IPS-20b (cell line): Measurements from ENCODE around the gene FXYD4.
"Not testable (repeated sequence)": the region's sequence is repeated elsewhere in the genome, so short reads cannot be mapped to it uniquely, and the experiment has no call there.

Experiments
- H3K27ac ChIP-seq: one replicate; pipeline ENCODE4 v1.5.1; 2013; ENCODE audit warnings: low read length
- H3K27me3 ChIP-seq: 2 replicates; pipeline ENCODE4 v1.6.1; 2013; ENCODE audit warnings: mild to moderate bottlenecking, low read length, inconsistent platforms; ENCODE audit not compliant: insufficient read depth
- H3K36me3 ChIP-seq: 2 replicates; pipeline ENCODE4 v1.6.1; 2013; ENCODE audit warnings: low read depth, mild to moderate bottlenecking, inconsistent platforms, low read length, moderate library complexity; ENCODE audit not compliant: insufficient read depth
- H3K4me1 ChIP-seq: 2 replicates; pipeline ENCODE4 v1.6.1; 2013; ENCODE audit warnings: mild to moderate bottlenecking, control low read depth, inconsistent platforms, low read length, moderate library complexity; ENCODE audit not compliant: insufficient read depth
- H3K4me3 ChIP-seq: 2 replicates; pipeline ENCODE4 v1.5.1; 2013; ENCODE audit warnings: mild to moderate bottlenecking, low read length, inconsistent platforms
- H3K9ac ChIP-seq: 2 replicates; pipeline ENCODE4 v1.6.1; 2013; ENCODE audit warnings: low read depth, mild to moderate bottlenecking, inconsistent platforms, low read length, moderate library complexity
- H3K9me3 ChIP-seq: 2 replicates; pipeline ENCODE4 v1.6.1; 2013; ENCODE audit warnings: mild to moderate bottlenecking, low read depth, low read length, inconsistent platforms; ENCODE audit not compliant: insufficient read depth

The FXYD4 gene

GRCh38 chr10:43392748-43393147 is 21.3 kb downstream of the FXYD4 start:
- H3K9ac ChIP-seq = no peak overlapping the region

GRCh38 chr10:43393186-43393585 is 21.8 kb downstream of the FXYD4 start:
- not testable (repeated sequence) for H3K9me3 ChIP-seq, H3K27me3 ChIP-seq, H3K4me3 ChIP-seq, H3K9ac ChIP-seq, H3K27ac ChIP-seq
- peaks cover 75% of the 10 kb centered on the region for H3K36me3 ChIP-seq
- peaks cover 12% of the 10 kb centered on the region for H3K4me1 ChIP-seq

More at GRCh38 chr10:43392748-43393147, 21.3 kb downstream of the FXYD4 start:
- Histone ChIP-seq H3K27me3 (no peaks in the 10 kb centered on the region), H3K4me3 (no peak overlapping the region), H3K4me1 (peaks cover 12% of the 10 kb centered on the region), H3K9me3 (no peaks in the 10 kb centered on the region), H3K36me3 (peaks cover 80% of the 10 kb centered on the region), H3K27ac (no peak overlapping the region)

DNA sequence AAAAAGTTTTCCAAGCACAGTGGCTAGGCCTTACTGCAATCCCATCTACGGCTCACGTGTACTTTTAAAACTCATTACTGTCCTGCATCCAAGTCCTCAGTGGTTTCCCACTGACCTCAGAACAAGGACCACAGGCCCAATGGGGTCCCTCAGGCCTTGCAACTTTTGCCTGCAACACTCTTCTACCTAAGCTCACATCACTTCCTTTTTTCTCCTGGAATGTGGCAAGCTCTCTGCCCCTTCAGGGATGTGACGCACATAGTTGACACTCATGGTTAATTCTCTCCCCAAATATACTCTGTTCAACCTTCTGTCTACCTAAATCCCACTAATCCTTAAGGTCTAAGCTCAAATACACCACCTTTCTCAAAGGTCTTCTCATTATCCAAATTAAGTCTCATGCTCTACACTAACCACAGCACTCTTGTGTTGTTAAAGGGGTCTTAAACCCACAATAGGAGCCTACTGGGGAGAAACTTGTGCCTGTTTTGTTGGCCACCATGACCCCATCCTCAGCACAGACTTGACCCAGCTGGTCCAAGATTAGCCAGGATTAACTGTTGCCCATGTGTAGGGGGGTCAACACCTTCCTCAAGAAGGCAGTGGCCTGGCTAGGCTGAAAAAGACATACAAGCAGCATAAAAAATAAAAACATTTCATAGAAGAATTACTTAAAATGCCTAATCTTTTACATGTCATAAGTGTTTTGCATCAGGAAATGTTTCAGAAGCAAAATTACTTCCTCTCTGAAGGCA is 22.3 kb downstream of the FXYD4 start:
- H3K27ac ChIP-seq = no peak overlapping the region
- H3K36me3 ChIP-seq = peaks cover 73% of the 10 kb centered on the region
- no peaks in the 10 kb centered on the region for H3K9me3 ChIP-seq
- peak overlapping the region; percentile 90; the same call in 1 of the 2 replicates for H3K4me3 ChIP-seq
- H3K27me3 ChIP-seq = no peaks in the 10 kb centered on the region
- peak overlapping the region; percentile 98; the same call in 1 of the 2 replicates for H3K9ac ChIP-seq
- H3K4me1 ChIP-seq = peaks cover 12% of the 10 kb centered on the region

GRCh38 chr10:43394868-43395267 is 23.4 kb downstream of the FXYD4 start:
- Histone ChIP-seq H3K4me1 (peaks cover 21% of the 10 kb centered on the region), H3K4me3 (peak overlapping the region; percentile 90), H3K27ac (peak overlapping the region; percentile 84), H3K27me3 (no peaks in the 10 kb centered on the region), H3K9ac (peak overlapping the region; percentile 98; the same call in 1 of the 2 replicates), H3K9me3 (no peaks in the 10 kb centered on the region), H3K36me3 (peaks cover 72% of the 10 kb centered on the region)

DNA sequence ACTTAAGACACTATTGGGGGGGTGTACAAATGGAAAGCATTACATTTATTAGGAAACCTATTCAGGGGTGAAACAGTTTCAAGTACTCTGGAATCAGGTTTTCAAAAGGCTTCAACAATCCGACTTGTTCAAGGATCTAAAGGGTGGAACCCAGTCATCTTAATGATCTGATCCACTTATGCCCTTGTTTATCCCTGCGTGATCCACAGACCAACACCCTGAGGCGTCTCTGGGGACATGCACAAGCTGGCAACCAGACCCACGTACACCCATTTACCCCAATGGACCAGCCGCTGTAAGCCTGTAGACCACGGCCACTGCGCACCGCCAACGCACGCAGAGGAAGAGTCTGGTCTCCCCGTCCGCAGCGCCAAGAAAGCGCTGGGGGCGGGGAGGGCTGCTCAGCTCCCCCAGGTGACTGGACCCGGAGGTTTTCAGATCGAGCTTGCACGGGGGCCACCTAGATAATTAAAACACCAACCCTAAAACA is 24.2 kb downstream of the FXYD4 start:
- H3K4me3 ChIP-seq = peak overlapping the region; percentile 90
- H3K4me1 ChIP-seq = peaks cover 26% of the 10 kb centered on the region
- no peaks in the 10 kb centered on the region for H3K27me3 ChIP-seq
- H3K36me3 ChIP-seq = peaks cover 72% of the 10 kb centered on the region
- H3K9ac ChIP-seq = peak overlapping the region; percentile 98
- H3K27ac ChIP-seq = peak overlapping the region; percentile 84
- no peaks in the 10 kb centered on the region for H3K9me3 ChIP-seq

DNA sequence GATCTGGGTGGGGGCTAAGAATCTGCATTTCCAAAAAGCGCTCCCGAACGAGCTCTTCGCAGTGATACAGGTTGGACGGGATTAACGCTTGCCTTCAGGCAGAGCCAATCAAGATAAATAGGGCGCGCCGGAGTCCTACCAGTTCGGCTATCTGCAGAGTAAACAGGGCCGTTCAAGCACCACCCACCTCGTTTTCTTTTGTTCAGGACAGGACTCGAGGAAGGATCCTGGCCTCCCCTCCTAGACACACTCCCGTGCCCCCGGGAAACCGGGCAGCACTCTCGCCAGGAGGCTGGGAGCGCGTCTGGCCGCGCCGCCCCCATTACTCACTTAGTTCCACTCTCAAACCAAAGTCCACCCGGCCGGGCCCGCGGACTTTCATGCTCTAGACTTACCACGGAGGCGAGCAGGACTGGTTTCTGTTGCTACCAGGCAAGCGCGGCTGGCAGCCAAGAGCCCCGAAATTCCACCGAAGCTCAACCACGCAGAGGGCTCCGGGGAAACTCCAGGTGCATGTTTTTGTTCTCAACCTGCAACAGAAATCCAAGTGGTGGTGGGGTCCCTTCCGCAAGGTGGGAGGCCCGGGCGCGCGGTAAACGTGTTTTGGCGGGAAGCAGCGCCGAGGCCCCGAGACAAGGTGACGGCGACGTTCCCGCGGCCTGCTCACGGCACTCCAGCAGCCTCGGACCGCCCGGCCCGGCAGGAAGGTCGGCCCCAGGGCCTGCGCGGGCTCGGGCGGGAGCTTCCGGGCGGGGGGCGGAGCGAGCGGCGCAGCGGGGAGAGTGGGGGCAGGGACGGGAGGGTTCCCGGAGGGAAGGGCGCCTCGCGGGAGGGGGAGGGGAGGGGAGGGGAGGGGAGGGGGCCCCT is 24.9 kb downstream of the FXYD4 start:
- Histone ChIP-seq H3K36me3 (peaks cover 69% of the 10 kb centered on the region), H3K9ac (peak overlapping the region; percentile 98), H3K27me3 (no peaks in the 10 kb centered on the region), H3K4me3 (peak overlapping the region; percentile 90), H3K4me1 (peaks cover 30% of the 10 kb centered on the region), H3K27ac (peak overlapping the region; percentile 84), H3K9me3 (no peaks in the 10 kb centered on the region)

GRCh38 chr10:43396928-43397624 is 25.6 kb downstream of the FXYD4 start:
- Histone ChIP-seq H3K4me3 (peak overlapping the region; percentile 90), H3K27ac (peak overlapping the region; percentile 40), H3K9me3 (no peaks in the 10 kb centered on the region), H3K27me3 (no peaks in the 10 kb centered on the region), H3K4me1 (peaks cover 37% of the 10 kb centered on the region), H3K36me3 (peaks cover 63% of the 10 kb centered on the region), H3K9ac (peak overlapping the region; percentile 93)

DNA sequence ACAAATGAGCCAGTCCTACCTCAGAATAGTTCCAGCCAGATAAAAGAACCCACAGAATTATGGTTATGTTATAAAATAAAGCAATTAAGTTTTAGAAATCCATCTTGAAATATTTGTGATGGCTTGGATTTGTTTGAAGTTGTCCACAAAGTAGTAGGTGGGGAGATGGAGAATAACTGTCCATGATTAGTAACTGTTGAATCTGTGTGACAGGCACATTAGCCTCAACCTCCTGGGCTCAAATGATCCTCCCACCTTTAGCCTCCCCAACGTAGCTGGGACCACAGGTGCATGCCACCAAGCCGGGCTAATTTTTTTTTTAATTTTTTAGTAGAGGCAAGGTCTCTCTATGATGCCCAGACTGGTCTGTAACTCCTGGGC is 27.5 kb downstream of the FXYD4 start:
- Histone ChIP-seq H3K9me3 (no peaks in the 10 kb centered on the region), H3K36me3 (peaks cover 54% of the 10 kb centered on the region), H3K4me1 (peaks cover 47% of the 10 kb centered on the region), H3K27ac (no peak overlapping the region), H3K27me3 (no peaks in the 10 kb centered on the region), H3K4me3 (no peak overlapping the region), H3K9ac (peak overlapping the region; percentile 21; the same call in 1 of the 2 replicates)

DNA sequence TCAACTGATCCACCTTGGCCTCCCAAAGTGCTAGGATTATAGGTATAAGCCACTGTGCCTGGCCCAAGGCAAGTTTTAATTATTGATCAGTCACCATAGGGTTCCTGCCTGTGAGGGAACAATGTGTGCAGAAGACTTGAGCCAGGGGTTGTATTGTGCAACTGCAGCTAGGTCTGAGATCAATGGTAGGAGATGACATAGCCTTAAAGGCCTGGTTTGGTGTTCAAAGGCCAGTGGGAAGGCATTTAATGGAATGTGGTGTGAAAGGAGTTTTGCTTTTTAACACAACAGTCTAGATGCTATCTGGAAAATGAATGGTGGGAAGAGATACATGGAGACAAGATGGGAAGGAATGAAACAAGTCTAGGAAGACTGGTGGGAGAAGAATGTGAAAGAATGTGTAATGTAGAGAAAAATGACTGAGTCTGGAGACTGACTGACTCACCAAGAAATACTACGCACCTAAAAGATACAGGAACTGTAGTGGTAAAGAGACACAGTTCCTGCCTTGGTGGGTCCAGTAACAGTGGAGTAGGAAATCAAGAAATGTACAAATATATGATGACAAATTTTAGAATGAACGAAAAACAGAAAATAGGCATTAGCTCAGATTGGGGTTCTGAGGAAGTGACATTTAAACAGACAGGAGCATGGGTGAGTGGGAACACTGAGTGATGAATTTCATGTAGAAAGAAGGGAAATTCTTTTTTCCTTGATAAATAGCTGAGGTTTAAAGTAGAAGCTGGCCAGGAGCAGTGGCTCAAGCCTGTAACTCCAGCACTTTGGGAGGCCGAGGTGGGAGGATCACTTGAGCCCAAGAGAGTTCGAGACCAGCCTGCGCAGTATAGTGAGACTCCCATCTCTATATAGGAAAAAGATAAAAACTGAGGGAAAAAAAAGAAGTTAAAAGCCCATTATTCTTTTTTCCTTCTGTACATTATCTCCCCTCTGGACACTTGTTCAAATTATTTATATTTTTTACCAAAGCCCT is 28.2 kb downstream of the FXYD4 start:
- Histone ChIP-seq H3K9me3 (no peaks in the 10 kb centered on the region), H3K36me3 (peaks cover 52% of the 10 kb centered on the region), H3K4me3 (peak overlapping the region; percentile 16; the same call in 1 of the 2 replicates), H3K27ac (peak overlapping the region; percentile 31), H3K9ac (peak overlapping the region; percentile 21; the same call in 1 of the 2 replicates), H3K27me3 (no peaks in the 10 kb centered on the region), H3K4me1 (peaks cover 51% of the 10 kb centered on the region)

GRCh38 chr10:43401627-43402026 is 30.2 kb downstream of the FXYD4 start:
- Histone ChIP-seq H3K9ac (peak overlapping the region; percentile 66; the same call in 1 of the 2 replicates), H3K4me3 (peak overlapping the region; percentile 23; the same call in 1 of the 2 replicates)

More at GRCh38 chr10:43401627-43402026, 30.2 kb downstream of the FXYD4 start:
- Histone ChIP-seq H3K36me3 (peaks cover 41% of the 10 kb centered on the region), H3K9me3 (no peaks in the 10 kb centered on the region), H3K4me1 (peaks cover 55% of the 10 kb centered on the region), H3K27ac (peak overlapping the region; percentile 40), H3K27me3 (no peaks in the 10 kb centered on the region)
